Measurements from ENCODE around the gene COX6A1.

COX6A1 gene

DNA sequence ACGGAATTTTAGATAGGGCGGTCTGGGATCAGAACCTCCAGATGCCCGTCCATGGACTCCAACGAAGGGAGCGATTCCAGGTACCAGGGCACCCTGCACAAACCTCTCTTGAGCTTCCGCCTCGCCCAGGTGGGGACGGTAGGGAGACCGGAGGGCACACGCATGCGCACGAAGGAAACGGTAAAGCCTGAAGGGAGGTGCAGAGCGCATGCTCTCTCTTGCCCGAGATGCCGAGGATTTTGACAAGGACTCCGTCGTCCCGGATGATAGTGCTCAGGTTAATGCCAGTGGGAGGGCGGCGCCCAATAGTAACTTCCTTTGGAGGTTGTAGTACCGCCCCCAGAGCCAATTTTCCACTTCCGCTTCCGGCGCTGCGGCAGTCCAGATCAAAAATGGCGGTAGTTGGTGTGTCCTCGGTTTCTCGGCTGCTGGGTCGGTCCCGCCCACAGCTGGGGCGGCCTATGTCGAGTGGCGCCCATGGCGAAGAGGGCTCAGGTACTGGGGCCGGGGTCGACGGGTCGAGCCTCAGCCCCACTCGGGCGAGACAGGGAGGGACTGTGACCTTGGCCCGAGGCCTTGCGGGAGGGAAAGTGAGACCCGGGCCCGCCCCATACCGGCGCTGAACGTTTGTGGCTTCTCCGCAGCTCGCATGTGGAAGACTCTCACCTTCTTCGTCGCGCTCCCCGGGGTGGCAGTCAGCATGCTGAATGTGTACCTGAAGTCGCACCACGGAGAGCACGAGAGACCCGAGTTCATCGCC is at the start of gene COX6A1:
Gene COX6A1, plus strand, starts transcription at position 379 of the 760 bp plus-strand sequence. Its CDS starts 14 bp downstream, at position 393.
- DNase-seq, result peak; percentile 96 to 97 (median 97)

DNA sequence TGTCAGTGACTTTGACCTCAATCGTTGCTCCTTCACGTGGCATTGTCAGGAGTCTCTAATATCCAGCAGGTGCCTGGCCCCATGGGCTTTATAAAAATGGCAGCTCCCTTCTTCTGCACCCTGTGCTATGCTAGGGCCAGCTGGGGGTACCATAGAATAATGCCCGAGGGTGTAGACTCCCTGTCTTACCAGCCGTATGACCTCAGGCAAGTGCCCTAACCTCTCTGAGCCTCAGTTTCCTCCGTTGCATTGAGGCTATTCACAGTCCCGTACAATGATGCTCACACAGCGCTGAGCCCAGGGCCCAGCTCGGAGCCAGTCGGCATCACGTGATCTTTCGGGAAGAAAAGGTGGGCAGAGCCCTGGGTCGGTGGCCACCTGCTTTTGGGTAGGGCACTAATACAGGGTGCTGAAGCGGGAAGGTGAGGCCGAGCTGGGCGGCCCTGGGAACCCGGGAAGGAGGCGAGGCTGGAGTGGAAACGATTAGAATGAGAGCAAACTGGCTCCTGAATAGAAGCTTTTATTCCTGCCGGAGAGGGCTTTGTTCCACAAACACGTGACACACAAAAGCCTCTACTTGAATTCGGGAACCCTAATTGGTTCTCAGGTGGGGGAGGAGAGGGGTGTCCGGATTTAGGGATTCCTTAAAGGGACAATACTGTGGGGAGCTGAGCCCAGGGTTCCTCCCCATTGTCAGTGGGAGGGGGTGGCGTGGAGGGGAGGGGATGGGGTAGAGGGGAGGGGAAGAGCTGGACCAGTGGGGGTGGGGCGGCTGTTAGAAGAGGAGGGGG is 49.0 kb upstream of the COX6A1 start:
- DNase-seq, result no peak

DNA sequence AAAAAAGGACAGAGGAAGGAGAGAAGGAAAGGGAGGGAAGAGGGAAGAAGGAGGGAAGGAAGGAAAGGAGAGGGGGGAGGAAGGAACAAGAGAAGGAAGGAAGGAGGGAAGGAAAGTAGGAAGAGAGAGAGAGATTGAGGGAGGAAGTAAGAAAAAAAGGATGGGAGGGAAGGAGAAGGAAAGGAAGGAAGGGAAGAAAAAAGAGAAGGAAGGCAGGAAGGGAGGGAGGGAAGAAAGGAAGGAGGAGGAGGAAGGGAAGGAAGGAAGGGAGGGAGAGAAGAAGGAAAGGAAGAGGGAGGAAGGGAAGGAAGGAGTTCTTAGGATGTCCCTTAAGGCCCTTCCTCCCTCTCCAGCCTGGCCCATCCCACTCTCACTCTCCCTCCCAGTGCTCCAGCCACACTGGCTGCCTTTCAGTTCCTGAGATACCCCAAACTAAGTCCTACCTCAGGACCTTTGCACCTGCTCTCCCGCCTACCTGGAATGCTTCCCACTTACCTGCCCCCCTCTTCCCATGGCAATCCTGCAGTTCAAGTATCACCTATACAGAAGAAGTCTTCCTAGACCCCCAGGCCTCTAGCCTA is 47.3 kb upstream of the COX6A1 start:
- DNase-seq, result no peak

DNA sequence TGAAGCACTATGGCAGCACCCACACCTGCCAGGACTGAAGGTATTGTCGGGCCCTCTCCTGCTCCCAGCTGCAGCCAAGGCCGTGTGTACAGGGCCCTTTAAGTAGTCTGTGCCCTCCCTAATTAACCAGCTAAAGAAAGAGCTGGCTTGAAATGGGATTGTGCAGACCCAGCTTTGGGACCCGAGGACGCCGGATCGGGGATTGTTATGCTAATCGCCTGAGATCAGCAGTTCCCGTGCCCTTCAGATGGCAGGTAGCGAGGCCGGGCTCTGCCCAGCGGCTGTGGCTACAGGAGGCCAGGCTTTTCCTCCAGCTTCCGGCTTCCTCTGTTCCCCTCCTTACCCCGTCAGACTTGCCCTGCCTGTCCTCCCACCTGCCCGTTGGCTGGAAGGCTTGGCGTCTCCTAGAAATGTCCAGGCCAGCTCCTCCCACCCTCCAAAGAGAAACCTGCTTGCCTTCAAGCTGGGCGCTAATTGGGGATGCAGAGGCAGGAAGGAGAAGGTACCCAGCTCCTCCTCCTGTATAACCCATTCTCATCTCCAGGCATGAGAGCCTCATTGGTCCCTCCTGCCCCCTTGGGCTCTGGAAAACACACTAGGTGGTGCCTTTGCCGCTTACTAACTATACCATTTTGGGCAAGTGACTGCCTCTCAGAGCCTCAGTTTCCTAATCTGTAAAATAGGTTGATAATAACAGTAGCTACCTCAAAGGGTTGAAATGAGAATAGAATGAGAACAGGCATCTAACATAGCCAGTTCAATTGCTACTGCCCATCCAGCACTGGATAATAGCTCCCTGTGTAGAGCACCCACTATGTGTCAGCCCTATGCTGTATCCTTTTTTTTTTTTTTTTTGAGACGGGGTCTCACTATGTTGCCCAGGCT is 43.2 kb upstream of the COX6A1 start:
- DNase-seq, result no peak

DNA sequence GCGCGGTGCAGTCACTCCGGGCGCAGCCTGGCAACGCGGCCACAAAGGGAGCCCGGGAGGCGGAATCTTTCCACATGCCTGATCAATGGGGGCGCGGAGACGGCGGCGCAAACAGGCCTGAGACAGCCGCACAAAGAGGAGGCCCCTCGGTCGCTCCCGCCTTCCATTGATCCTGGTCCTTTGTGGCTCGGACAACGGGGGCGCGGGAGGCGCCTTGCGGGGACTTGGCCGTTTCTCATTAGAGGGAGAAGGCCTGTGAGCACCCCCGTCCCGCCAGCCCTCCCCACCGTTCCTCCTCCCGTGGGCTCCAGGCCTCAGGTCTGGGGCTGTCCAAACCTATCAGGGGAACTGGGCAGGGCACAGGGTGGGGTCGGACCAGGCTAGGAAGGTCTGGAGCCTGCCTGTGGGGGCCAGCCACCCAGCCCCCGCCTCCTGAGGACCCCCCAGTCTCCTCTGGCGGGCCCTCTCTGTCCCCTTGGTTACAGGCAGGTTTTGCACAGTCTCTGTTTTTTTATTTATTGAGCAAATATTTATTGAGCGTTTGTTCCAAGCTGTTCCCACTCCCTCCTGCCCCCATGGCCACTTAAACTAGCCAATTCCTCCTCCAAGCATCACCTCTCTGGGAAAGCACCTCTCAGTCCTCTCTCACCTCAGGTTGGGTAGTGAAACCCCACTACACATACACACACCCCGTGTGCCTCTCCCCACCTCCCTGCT is 39.9 kb upstream of the COX6A1 start:
- no peak for DNase-seq

DNA sequence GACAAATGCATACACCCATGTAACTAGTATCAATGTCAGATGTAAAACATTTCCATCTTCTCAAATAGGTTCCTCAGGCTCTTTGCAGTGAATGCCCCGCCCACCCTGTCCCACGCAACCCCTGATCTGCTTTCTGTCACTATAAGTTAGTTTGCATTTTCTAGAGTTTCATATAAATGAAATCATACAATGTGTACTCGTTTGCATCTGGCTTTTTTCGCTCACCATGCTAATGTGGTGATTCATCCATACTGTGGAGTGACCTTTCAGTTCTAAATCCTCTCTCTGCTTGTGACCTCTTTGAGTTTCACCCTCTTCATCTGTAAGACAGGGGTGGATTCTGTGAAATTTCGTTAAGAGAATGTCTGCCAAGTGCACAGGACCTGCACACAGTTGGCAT is 38.4 kb upstream of the COX6A1 start:
- DNase-seq, result no peak

DNA sequence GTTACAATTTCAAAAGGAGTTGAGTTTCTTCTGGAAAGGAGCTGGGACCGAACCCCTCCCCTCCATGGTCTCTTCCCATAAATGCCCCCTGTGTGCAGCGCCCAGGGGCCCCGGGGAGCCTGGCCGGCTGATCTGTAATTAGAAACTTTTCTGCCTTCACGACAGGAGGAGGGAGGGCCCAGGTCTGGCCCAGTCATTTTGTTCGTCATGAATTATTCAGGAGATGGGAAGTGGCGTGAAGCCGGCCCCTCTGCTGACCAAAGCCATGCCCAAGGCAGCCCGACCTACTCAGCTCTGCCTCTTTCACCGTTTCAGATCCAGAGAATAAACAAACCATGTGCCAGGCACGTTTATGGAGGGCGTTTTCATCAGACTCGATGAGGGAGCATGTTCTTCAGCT is 35.7 kb upstream of the COX6A1 start:
- DNase-seq, result no peak

DNA sequence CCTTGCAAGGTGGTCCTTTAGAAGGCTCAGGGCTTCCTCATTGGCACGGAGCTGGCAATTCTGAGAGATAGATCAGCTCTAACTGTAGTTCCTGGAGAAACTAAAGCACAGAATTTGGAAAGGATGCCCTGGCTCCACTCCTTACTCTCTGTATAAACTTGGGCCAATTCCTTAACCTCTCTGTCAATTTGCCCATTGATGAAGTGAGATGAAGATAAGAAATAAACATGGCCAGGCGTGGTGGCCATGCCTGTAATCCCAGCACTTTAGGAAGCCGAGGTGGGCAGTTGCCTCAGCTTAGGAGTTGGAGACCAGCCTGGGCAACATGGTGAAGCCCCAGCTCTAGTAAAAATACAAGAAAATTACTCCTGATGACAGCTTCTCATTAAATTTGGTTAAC is 34.0 kb upstream of the COX6A1 start:
- DNase-seq, result no peak

DNA sequence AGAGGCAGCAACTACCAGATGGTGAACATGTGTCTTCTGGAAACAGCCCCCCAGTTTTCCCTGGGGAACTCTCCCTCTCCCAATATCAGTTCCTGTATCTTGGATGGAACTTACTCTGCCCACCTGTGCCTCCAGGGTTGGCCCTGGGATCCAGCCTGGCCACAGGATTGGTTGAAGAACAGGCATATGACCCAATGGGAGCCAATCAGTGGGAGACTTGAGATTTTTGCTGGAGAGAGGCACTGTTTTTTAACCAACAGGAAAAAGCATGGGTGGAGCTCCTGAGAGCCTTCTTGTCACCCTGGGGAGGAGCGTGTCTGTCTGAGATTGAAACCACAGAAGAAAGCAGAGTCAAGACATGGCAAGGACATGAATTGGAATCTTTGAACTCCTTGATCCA is 33.6 kb upstream of the COX6A1 start:
- DNase-seq, result no peak

DNA sequence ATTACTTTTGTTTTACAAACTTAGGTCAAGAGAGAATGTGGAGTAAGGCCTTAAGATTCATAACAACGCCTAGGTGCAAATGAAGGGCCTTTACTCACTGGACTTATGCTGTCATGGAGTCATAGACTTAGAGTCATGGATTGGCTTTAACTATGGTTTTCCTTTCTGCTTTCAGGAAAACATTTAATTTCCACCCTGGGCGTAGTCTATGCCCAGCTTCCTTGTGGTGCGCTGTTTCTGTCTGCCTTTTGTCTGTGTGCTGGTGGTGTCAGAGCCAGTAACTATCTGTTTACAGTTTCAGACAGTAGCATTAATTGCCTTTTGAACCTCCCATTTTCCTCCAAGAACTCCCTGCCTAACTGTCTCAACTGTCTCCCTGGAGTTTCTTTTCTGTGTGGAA is 31.8 kb upstream of the COX6A1 start:
- no peak for DNase-seq

DNA sequence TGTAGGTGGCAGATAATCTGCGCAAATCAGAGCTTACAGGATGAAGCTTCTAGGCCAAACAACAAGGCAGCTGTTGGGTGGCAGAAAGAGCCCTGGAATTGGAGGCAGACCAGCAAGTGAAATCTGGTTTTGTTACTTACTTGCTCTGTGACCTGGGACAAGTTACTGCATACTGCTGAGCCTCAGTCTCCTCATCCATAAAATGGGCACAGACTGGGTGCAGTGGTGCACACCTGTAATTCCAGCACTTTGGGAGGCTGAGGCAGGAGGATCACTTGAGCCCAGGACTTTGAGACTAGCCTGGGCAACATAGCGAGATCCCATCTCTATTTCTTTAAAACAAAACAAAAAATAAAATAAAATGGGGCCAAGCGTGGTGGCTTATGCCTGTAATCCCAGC is 31.4 kb upstream of the COX6A1 start:
- no peak for DNase-seq

DNA sequence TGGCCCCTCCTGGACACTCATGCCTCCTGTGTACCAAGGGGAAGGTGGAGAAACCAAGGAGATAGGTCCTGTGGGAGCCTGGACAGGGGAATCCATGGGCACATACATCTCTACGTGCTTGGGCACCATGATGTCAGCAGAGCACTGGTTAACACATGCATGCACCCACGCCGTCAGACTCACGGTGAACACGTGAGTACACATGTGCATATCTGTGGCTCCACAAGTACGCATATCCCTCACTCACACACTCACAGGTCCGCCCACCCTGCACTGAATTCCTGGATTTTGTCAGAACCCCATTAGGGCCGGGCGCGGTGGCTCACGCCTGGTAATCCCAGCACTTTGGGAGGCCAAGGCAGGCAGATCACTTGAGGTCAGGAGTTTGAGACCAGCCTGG is 29.1 kb upstream of the COX6A1 start:
- no peak for DNase-seq

DNA sequence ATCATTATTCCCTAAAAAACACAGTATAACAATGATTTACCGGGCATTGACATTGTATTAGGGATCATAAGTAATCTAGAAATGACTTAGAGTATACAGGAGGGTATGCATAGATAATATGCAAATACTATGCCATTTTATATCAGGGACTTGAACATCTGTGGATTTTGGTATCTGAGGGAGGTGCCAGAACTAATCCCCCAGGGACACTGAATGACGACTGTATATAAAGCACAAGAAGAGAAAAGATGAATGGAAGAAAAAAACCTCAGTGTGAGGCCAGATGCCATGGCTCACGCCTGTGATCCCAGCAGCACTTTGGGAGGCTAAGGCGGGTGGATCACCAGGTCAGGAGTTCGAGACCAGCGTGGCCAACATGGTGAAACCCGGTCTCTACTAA is 25.5 kb upstream of the COX6A1 start:
- DNase-seq, result no peak

DNA sequence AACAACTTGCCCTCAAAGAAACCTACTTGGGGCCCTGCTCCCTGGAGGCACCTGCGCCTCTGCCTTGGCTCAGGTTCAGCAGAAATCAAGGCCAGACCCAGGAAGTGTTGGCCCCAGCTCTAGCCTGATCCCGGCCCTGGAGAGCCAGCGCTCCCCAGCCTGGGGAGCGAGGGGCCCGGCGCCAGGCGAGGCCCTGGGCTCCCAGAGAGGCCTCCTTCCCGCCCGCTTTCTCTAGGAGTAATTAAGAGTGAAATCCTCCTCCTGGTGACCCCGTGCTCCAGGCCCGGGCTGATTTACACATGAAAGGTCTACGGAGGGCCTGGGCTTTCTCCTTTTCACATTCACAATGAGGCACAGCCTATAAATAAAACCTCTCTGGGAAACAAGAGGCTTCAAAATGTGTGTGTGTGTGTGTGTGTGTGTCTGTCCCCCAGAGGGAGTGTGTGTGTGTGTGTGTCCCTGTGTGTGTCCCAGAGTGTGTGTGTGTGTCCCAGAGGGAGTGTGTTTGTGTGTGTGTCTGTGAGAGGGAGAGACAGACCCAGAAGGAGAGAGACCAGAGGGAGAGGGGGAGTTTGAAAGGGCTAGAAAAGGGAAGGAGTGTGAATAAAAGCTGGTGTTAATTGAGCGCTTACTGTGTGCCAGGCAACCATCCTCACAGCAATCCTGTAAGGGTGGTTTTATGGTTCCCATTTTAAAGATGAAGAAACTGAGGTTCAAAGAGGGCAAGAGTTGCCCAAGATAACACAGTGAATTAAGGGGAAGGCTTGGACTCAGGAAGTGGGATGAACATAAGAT is 23.8 kb upstream of the COX6A1 start:
- DNase-seq, result no peak

DNA sequence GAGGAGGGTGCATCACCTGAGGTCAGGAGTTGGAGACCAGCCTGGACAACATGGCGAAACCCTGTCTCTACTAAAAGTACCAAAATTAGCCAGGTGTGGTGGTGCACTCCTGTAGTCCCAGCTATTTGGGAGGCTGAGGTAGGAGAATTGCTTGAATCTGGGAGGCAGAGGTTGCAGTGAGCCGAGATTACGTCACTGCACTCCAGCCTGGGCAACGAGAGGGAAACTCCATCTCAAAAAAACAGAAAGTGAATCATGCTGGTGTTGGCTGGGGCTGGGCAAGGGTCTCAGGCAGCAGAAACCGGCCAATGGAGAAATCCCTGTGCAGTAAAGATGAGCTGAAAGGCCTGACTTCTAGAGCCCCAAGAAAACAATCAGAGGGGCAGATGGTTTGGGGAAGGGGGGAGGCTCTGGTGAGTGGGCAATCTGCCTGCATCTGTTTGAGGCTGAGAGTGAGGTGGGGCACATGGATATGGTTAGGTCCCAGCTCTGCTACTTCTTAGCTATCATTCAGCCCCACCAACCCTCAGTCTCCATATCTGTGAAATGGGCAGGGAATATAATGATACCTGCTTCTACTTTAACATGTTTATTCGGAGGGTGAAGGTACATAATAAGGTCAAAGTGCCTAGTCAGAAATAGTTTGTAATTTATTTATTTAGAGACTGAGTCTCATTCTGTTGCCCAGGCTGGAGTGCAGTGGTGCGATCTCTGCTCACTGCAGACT is 21.3 kb upstream of the COX6A1 start:
- no peak for DNase-seq

DNA sequence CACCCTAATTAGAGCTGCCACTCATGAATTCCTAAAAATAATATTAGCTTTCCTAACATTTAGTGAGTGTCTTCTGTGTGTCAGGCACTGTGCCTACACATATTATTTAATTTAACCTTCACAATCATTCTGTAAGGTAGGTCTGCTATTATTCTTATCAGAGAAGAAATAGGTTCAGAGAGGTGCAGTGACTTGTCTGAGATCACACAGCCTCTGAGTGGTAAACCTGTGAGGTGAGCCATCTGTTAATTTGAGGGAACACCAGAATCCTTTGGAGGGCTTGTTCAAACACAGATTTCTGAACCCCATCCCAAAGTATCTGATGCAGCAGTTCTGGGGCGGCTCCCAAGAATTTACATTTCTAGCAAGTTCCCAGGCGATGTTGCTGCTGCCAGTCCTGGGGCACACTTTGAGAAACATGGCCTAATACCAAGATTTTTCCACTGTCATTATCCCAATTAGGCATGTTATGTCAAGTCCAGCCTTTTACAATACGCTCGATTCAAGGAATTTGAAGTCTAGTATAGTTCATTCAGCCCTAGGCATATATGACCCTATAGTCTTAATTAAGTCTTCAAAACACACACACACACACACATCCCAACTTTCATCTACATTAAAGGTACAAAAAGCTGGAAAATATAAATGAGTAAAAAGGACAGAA is 19.9 kb upstream of the COX6A1 start:
- DNase-seq, result no peak

DNA sequence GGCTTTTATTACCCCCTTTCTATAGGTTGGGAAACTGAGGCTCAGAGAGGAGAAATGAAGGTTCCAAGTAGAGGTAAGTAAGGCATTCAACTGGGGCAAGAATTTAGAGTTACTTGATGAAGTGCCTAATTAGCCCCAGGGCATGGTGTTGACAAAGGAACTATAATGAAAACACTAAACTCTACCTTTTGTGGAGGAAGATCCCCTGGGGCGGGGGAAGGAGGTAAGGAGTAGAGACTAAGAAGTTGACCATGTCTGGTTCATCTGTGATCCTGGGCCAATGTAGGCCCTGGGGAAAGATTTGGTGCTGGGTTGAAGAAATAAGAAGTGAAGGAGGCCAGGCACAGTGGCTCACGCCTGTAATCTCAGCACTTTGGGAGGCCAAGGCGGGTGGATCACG is 16.2 kb upstream of the COX6A1 start:
- no peak for DNase-seq

DNA sequence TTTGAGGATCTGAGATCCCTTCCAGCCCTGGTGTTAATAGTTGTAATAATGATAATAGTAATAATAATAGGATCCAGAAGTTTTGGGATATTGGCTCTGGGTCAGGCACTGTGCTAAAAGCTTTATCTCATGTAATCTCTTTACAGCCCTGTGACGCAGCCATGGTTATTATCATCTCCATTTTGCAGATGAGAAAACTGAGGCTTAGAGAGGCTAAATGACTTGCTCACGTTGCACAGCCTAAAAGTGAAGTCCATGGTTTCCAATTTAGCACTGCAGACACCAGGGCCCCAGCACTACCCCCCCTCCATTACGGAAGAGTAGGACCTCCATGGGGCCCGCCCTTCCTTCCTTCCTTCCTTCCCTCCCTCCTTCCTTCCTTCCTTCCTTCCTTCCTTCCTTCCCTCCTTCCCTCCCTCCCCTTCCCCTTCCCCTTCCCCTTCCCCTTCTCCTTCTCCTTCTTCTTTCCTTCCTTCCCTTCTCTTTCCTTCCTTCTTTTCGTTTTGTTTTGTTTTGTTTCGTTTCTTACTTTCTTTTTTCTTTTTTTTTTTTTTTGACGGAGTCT is 14.9 kb upstream of the COX6A1 start:
- DNase-seq, result no peak

DNA sequence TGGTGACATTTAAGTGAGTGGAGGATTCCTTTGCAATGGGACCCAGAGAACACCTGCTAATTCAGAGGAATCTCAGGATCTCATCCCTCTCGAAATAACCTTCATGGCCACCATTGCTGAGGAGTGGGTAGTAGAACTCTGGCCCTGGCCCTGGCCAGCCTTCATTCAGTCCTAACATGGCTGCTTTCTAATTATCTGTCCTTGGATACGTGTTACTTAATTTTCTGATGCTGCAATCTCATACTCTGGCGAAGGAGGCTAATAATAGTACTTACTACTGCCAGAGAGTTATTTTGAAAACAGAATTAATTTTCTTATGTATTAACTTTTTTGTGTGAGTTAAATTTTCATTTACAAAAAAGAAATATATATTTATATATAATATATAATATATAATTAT is 12.1 kb upstream of the COX6A1 start:
- no peak for DNase-seq
